SK-N-SH (cell line): ENCODE data around the gene KLHL12. TPM values are rescaled to one million over a fixed set of nuclear protein-coding genes. Genes with fewer than 3 reads are reported as not detected.

ENCODE experiments used
- CTCF ChIA-PET: fragments of 300-600, 350-600 bp; formaldehyde crosslinking; extraction: SDS; loops from one replicate; lab custom pipeline; 2021; lab: Yijun Ruan, JAX
- POLR2A ChIA-PET: fragments of 350-600 bp; sonication (Branson Sonifier 250); formaldehyde crosslinking; extraction: SDS; loops from one replicate; lab custom pipeline; 2020; ENCODE audit warnings: antibody characterized with exemption, inconsistent platforms; lab: Yijun Ruan, JAX
- DNase-seq: peaks from one replicate; pipeline ENCODE4 v3.0.0; 2012
- H2AFZ ChIP-seq: fragments of 200-600 bp; sonication (generic); 2 replicates; pipeline ENCODE4 v1.8.1; 2016; ENCODE audit warnings: antibody characterized with exemption, mild to moderate bottlenecking, low read depth
- H3F3A ChIP-seq: fragments of 200-600 bp; sonication (generic); replicated peaks from 2 replicates; pipeline ENCODE3; 2016; ENCODE audit warnings: antibody characterized with exemption, mild to moderate bottlenecking; ENCODE audit not compliant: insufficient read depth
- H3K27ac ChIP-seq, 2 experiments: fragments of 200-500 bp in 1 of 2; fragments of 200-600 bp in 1 of 2; sonication (Bioruptor generic) in 1 of 2; sonication (generic), shearing (Covaris generic) in 1 of 2; 2 replicates each; pipeline versions ENCODE4 v1.5.1 to v1.6.1; 2014 to 2016; ENCODE audit warnings: low read depth in 2 of 2, inconsistent platforms in 1 of 2, low read length in 1 of 2, mild to moderate bottlenecking in 1 of 2, mixed read lengths in 1 of 2
- H3K27me3 ChIP-seq: fragments of 200-600 bp; sonication (generic), shearing (Covaris generic); 2 replicates; pipeline ENCODE4 v1.6.1; 2016; ENCODE audit warnings: mixed run types; ENCODE audit not compliant: insufficient read depth
- H3K36me3 ChIP-seq, 2 experiments: fragments of 200-500 bp in 1 of 2; fragments of 200-600 bp in 1 of 2; sonication (Bioruptor generic) in 1 of 2; sonication (generic) in 1 of 2; replicated peaks in 1 of 2; 2 replicates each; pipeline versions ENCODE3 to v1.5.1; 2014 to 2016; ENCODE audit warnings: low read length in 1 of 2, mild to moderate bottlenecking in 1 of 2; ENCODE audit not compliant: insufficient read depth in 2 of 2, control insufficient read depth in 1 of 2
- H3K4me1 ChIP-seq, 2 experiments: fragments of 200-500 bp in 1 of 2; fragments of 200-600 bp in 1 of 2; sonication (Bioruptor generic) in 1 of 2; sonication (generic), shearing (Covaris generic) in 1 of 2; 2 replicates each; pipeline versions ENCODE4 v1.5.1 to v1.6.1; 2014 to 2016; ENCODE audit warnings: low read depth in 1 of 2, low read length in 1 of 2, mixed run types in 1 of 2; ENCODE audit not compliant: insufficient read depth in 2 of 2, control insufficient read depth in 1 of 2
- H3K4me2 ChIP-seq: fragments of 200-600 bp; sonication (generic), shearing (Covaris generic); 2 replicates; pipeline ENCODE4 v1.6.1; 2017; ENCODE audit warnings: mixed run types
- H3K4me3 ChIP-seq, 2 experiments: fragments of 200-500 bp in 1 of 2; fragments of 200-600 bp in 1 of 2; sonication (Bioruptor generic) in 1 of 2; sonication (generic), shearing (Covaris generic) in 1 of 2; 2 replicates each; pipeline versions ENCODE4 v1.5.1 to v1.8.1; 2014 to 2016; ENCODE audit warnings: low read depth in 2 of 2, inconsistent platforms in 1 of 2, low read length in 1 of 2, mild to moderate bottlenecking in 1 of 2, mixed read lengths in 1 of 2, moderate library complexity in 1 of 2
- H3K79me2 ChIP-seq: fragments of 200-600 bp; sonication (generic); 2 replicates; pipeline ENCODE4 v1.8.1; 2017; ENCODE audit warnings: mild to moderate bottlenecking; ENCODE audit not compliant: insufficient read depth
- H3K9ac ChIP-seq: fragments of 200-600 bp; sonication (generic); 2 replicates; pipeline ENCODE4 v1.6.1; 2017; ENCODE audit warnings: mixed run types
- H3K9me2 ChIP-seq: fragments of 200-600 bp; sonication (generic); 2 replicates; pipeline ENCODE4 v1.6.1; 2017; ENCODE audit warnings: mixed run types
- H3K9me3 ChIP-seq: fragments of 200-600 bp; sonication (generic); 2 replicates; pipeline ENCODE4 v1.6.1; 2017; ENCODE audit warnings: mixed run types, mild to moderate bottlenecking, moderate library complexity
- H4K20me1 ChIP-seq: fragments of 200-600 bp; sonication (generic); 2 replicates; pipeline ENCODE4 v1.6.1; 2017; ENCODE audit warnings: mild to moderate bottlenecking, mixed run types; ENCODE audit not compliant: insufficient read depth
- CHD2 ChIP-seq: fragments of 150-350 bp; IDR thresholded peaks from 2 replicates; pipeline ENCODE4 v1.6.1; 2018; ENCODE audit warnings: low read length; ENCODE audit not compliant: partially characterized antibody
- CTCF ChIP-seq: fragments of 200-600 bp; sonication (generic); IDR thresholded peaks from 2 replicates; pipeline ENCODE4 v1.6.1; 2017; ENCODE audit warnings: antibody characterized with exemption, mild to moderate bottlenecking, moderate library complexity
- ELF1 ChIP-seq: IDR thresholded peaks from 2 replicates; pipeline ENCODE4 v1.4.0; 2012
- FOXM1 ChIP-seq: IDR thresholded peaks from 2 replicates; pipeline ENCODE4 v1.4.0; 2012; ENCODE audit warnings: low read depth, mild to moderate bottlenecking
- MAX ChIP-seq: IDR thresholded peaks from 2 replicates; pipeline ENCODE4 v1.4.0; 2012; ENCODE audit warnings: low read depth
- NFIC ChIP-seq: IDR thresholded peaks from 2 replicates; pipeline ENCODE4 v1.4.0; 2012; ENCODE audit warnings: borderline replicate concordance
- POLR2AphosphoS5 ChIP-seq: IDR thresholded peaks from 2 replicates; pipeline ENCODE4 v1.6.1; 2012; ENCODE audit warnings: low read depth, low read length
- RAD21 ChIP-seq: IDR thresholded peaks from 2 replicates; pipeline ENCODE4 v1.6.1; 2012; ENCODE audit warnings: mild to moderate bottlenecking, low read length
- RFX5 ChIP-seq: IDR thresholded peaks from 2 replicates; pipeline ENCODE4 v1.6.1; 2012; ENCODE audit warnings: mild to moderate bottlenecking, improper control_type of control experiment, low read length
- TCF12 ChIP-seq: IDR thresholded peaks from 2 replicates; pipeline ENCODE4 v1.4.0; 2012
- USF2 ChIP-seq: fragments of 150-350 bp; IDR thresholded peaks from 2 replicates; pipeline ENCODE4 v1.6.1; 2017; ENCODE audit warnings: antibody characterized with exemption, low read length, low read depth, borderline replicate concordance
- ZBTB33 ChIP-seq: IDR thresholded peaks from 2 replicates; pipeline ENCODE4 v1.4.0; 2012; ENCODE audit warnings: low read depth, borderline replicate concordance
- WGBS: methylation state at CpG from one replicate; pipeline ENCODE4 v1.1.6; 2017; ENCODE audit warnings: low lambda C conversion rate; 5-methylcytosine and 5-hydroxymethylcytosine counted together
- polyA plus RNA-seq, 3 experiments: library from polyadenylated mRNA; depleted of rRNA; stranded (reverse); fragments of >200 nt; gene quantifications; 2 replicates each; pipeline ENCODE4 v1.2.3, GENCODE V29; 2012

The KLHL12 gene
- polyA plus RNA-seq, 1 of the 3 experiments (the other 2 are of a cell fraction), result 22.6 TPM

GRCh38 chr1:202850593-202851362, 76.3 kb downstream of the KLHL12 start (continued):
- TF ChIP-seq CTCF (no peak), POLR2AphosphoS5 (no peak), NFIC (no peak), MAX (no peak), TCF12 (no peak), RAD21 (no peak), CHD2 (no peak), FOXM1 (no peak), RFX5 (no peak)

- Histone ChIP-seq H3K79me2 (no peaks in the 10 kb centered on the region), H3K9ac (no peak overlapping the region), H3K4me2 (no peak overlapping the region), H3K9me2 (no peaks in the 10 kb centered on the region), H2AFZ (no peak overlapping the region), H3K9me3 (no peaks in the 10 kb centered on the region), H3K4me3 (no peak overlapping the region), H4K20me1 (no peaks in the 10 kb centered on the region), H3F3A (no peaks in the 10 kb centered on the region), H3K4me1 (no peaks in the 10 kb centered on the region), H3K36me3 (no peaks in the 10 kb centered on the region), H3K27me3 (no peaks in the 10 kb centered on the region), H3K27ac (no peak overlapping the region)
- ChIA-PET POLR2A (no interaction called here), CTCF (no interaction called here)
- WGBS, result 24% methylated on average over 2 of the region's 2 CpGs
- no peak for TF ChIP-seq USF2
- no peak for TF ChIP-seq ELF1
- no peak for TF ChIP-seq ZBTB33
- no peak for DNase-seq
Measured at GRCh38 chr1:202848191-202848542, 78.9 kb downstream of the KLHL12 start.
